Measurements from ENCODE around the gene VWA8. TPM values are rescaled to one million over a fixed set of nuclear protein-coding genes. Genes with fewer than 3 reads are reported as not detected.

VWA8 gene
- total and polyA plus RNA-seq, 2 of the 8 experiments (the other 6 are each of a cell fraction or from before 2014, with no cell fraction given), result 5.9 to 19.6 TPM

GRCh38 chr13:41938918-41939317 is 22.0 kb downstream of the VWA8 start (continued):
- TF ChIP-seq CHD7 (IDR thresholded peaks at IDR 0.05; ENCODE audit: insufficient replicate concordance, low read length) (no peak), SUZ12 (IDR thresholded peaks at IDR 0.05; ENCODE audit: low read length) (no peak), ATF2 (IDR thresholded peaks at IDR 0.05; ENCODE audit: low read length) (no peak), GTF2F1 (IDR thresholded peaks at IDR 0.05; ENCODE audit: borderline replicate concordance, low read depth, low read length) (no peak), FOSL1 (IDR thresholded peaks at IDR 0.05; ENCODE audit: insufficient read depth, low read depth, low read length) (no peak), SIN3A (conservative IDR thresholded peaks at IDR 0.05 in 1 of 2, IDR thresholded peaks at IDR 0.05 in 1 of 2; ENCODE audit: low read depth in 1 of 2, low read length in 2 of 2) (no peak)
- TF ChIP-seq, protein P1, sequence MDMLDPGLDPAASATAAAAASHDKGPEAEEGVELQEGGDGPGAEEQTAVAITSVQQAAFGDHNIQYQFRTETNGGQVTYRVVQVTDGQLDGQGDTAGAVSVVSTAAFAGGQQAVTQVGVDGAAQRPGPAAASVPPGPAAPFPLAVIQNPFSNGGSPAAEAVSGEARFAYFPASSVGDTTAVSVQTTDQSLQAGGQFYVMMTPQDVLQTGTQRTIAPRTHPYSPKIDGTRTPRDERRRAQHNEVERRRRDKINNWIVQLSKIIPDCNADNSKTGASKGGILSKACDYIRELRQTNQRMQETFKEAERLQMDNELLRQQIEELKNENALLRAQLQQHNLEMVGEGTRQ (IDR thresholded peaks at IDR 0.05; ENCODE audit: low read length), result no peak
- TF ChIP-seq, protein P2, sequence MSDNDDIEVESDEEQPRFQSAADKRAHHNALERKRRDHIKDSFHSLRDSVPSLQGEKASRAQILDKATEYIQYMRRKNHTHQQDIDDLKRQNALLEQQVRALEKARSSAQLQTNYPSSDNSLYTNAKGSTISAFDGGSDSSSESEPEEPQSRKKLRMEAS (IDR thresholded peaks at IDR 0.05), result no peak
